ENCODE data around the gene ZEB2.

Gene ZEB2

GRCh38 chr2:144493027-144493809, 26.7 kb downstream of the ZEB2 start:
- DNase-seq = no peak

GRCh38 chr2:144490857-144491256, 29.1 kb downstream of the ZEB2 start:
- no peak for DNase-seq

- DNase-seq = no peak
These were observed 29.9 kb downstream of the ZEB2 start for GRCh38 chr2:144490017-144490416.

- no peak for DNase-seq
These were observed 30.5 kb downstream of the ZEB2 start for GRCh38 chr2:144489315-144489916.

GRCh38 chr2:144484201-144484948, 35.5 kb downstream of the ZEB2 start:
- DNase-seq = no peak

- no peak for DNase-seq
These were observed 38.3 kb downstream of the ZEB2 start for GRCh38 chr2:144481666-144482065.

GRCh38 chr2:144481109-144481508, 38.8 kb downstream of the ZEB2 start:
- DNase-seq = no peak

- DNase-seq = no peak
These were observed 39.6 kb downstream of the ZEB2 start for GRCh38 chr2:144480285-144480684.

GRCh38 chr2:144479659-144480058, 40.3 kb downstream of the ZEB2 start:
- no peak for DNase-seq

- DNase-seq = no peak
These were observed 40.8 kb downstream of the ZEB2 start for GRCh38 chr2:144479138-144479537.

- peak; percentile 32 for DNase-seq
These were observed 42.0 kb downstream of the ZEB2 start for GRCh38 chr2:144477957-144478311.

- no peak for DNase-seq
These were observed 42.5 kb downstream of the ZEB2 start for GRCh38 chr2:144477281-144477956.

GRCh38 chr2:144476682-144477081, 43.2 kb downstream of the ZEB2 start:
- DNase-seq = no peak

- no peak for DNase-seq
These were observed 44.2 kb downstream of the ZEB2 start for GRCh38 chr2:144475569-144476275.

GRCh38 chr2:144475044-144475443, 44.9 kb downstream of the ZEB2 start:
- DNase-seq = no peak

GRCh38 chr2:144474017-144474416, 45.9 kb downstream of the ZEB2 start:
- no peak for DNase-seq

GRCh38 chr2:144472911-144473310, 47.0 kb downstream of the ZEB2 start:
- no peak for DNase-seq

GRCh38 chr2:144472046-144472412, 47.9 kb downstream of the ZEB2 start:
- no peak for DNase-seq

- no peak for DNase-seq
These were observed 48.4 kb downstream of the ZEB2 start for GRCh38 chr2:144471305-144472045.

- no peak for DNase-seq
These were observed 49.1 kb downstream of the ZEB2 start for GRCh38 chr2:144470816-144471215.

GRCh38 chr2:144470334-144470733, 49.6 kb downstream of the ZEB2 start:
- DNase-seq = no peak

- DNase-seq = peak; percentile 19
These were observed 50.1 kb downstream of the ZEB2 start for GRCh38 chr2:144469798-144470197.
